H1 (cell line): ENCODE measurements around the gene PLS3. TPM values are rescaled to one million over a fixed set of nuclear protein-coding genes. Genes with fewer than 3 reads are reported as not detected.

Experiments
- BACH1 ChIP-seq: IDR thresholded peaks from 2 replicates; pipeline ENCODE4 v1.6.1; 2012; ENCODE audit warnings: low read length, improper control_type of control experiment
- CHD7 ChIP-seq: fragments of 300-600 bp; sonication (generic); IDR thresholded peaks from 2 replicates; pipeline ENCODE4 v1.7.1; 2012; ENCODE audit warnings: low read length, moderate library complexity, mild to moderate bottlenecking, inconsistent platforms; ENCODE audit not compliant: insufficient replicate concordance
- CREB1 ChIP-seq: IDR thresholded peaks from 2 replicates; pipeline ENCODE4 v1.6.1; 2012; ENCODE audit warnings: inconsistent platforms
- CTCF ChIP-seq, 3 experiments: IDR thresholded peaks; 1 replicate in 2 of 3; 2 replicates in 1 of 3; pipeline versions ENCODE4 v1.5.1 to v1.6.1; 2011; ENCODE audit warnings: low read length in 3 of 3, mild to moderate bottlenecking in 3 of 3, inconsistent platforms in 2 of 3, low read depth in 1 of 3, moderate library complexity in 1 of 3; ENCODE audit not compliant: insufficient read depth in 1 of 3; ENCODE audit errors: control extremely low read depth in 1 of 3
- HDAC2 ChIP-seq, 2 experiments: fragments of 300-600 bp in 1 of 2; sonication (generic) in 1 of 2; IDR thresholded peaks; 2 replicates each; pipeline ENCODE4 v1.6.1; 2011 to 2012; ENCODE audit warnings: low read depth in 2 of 2, low read length in 2 of 2, mild to moderate bottlenecking in 2 of 2, moderate library complexity in 2 of 2, borderline replicate concordance in 1 of 2, inconsistent platforms in 1 of 2
- POU5F1 ChIP-seq: IDR thresholded peaks from 2 replicates; pipeline ENCODE4 v1.6.1; 2011; ENCODE audit warnings: low read depth, mild to moderate bottlenecking, low read length, moderate library complexity
- RAD21 ChIP-seq, 2 experiments: IDR thresholded peaks in 1 of 2; conservative IDR thresholded peaks in 1 of 2; 2 replicates each; pipeline ENCODE4 v1.6.1; 2011; ENCODE audit warnings: low read depth in 2 of 2, low read length in 2 of 2, improper control_type of control experiment in 1 of 2, inconsistent platforms in 1 of 2, mild to moderate bottlenecking in 1 of 2, moderate library complexity in 1 of 2
- SP1 ChIP-seq: IDR thresholded peaks from 2 replicates; pipeline ENCODE4 v1.6.1; 2011; ENCODE audit warnings: low read depth, low read length
- SUZ12 ChIP-seq: fragments of 200-600 bp; sonication (generic); IDR thresholded peaks from 2 replicates; pipeline ENCODE4 v1.6.1; 2012; ENCODE audit warnings: mild to moderate bottlenecking, inconsistent platforms, low read length, moderate library complexity, mixed read lengths
- polyA plus RNA-seq, 7 experiments: library from polyadenylated mRNA; depleted of rRNA in 3 of 7; stranded (reverse) in 5 of 7; unstranded in 2 of 7; fragments of >200 nt in 5 of 7; fragments of 200-250 nt in 2 of 7; gene quantifications; 1 replicate in 5 of 7; 2 replicates in 1 of 7; 4 replicates in 1 of 7; pipeline versions ENCODE4 v1.2.1 to v1.2.3, GENCODE V29; 2011 to 2013; ENCODE audit warnings: missing spikeins in 2 of 7, mixed read lengths in 2 of 7
- total RNA-seq: library from RNA; stranded (reverse); fragmentation: NEBNext Ultra II Directional; extraction: Animal tissue kit (Norgen Biotek cat#: 25700); gene quantifications from 2 replicates; pipeline ENCODE4 v1.2.1, GENCODE V29; 2021

PLS3 gene
- total and polyA plus RNA-seq, 2 of the 8 experiments (the other 6 are each of a cell fraction or from before 2014, with no cell fraction given), result 107 to 185 TPM

- no peak for TF ChIP-seq CHD7
- TF ChIP-seq BACH1, result no peak
- TF ChIP-seq CTCF (IDR thresholded peaks at IDR 0.05; ENCODE audit: control extremely low read depth in 1 of 3, insufficient read depth in 1 of 3, low read depth in 1 of 3, low read length in 3 of 3), result no peak
- no peak for TF ChIP-seq HDAC2 (IDR thresholded peaks at IDR 0.05; ENCODE audit: borderline replicate concordance in 1 of 2, low read depth in 2 of 2, low read length in 2 of 2)
- no peak for TF ChIP-seq RAD21 (IDR thresholded peaks at IDR 0.05 in 1 of 2, conservative IDR thresholded peaks at IDR 0.05 in 1 of 2; ENCODE audit: low read depth in 2 of 2, low read length in 2 of 2)
- TF ChIP-seq POU5F1, result no peak
- no peak for TF ChIP-seq CREB1
- no peak for TF ChIP-seq SP1
- no peak for TF ChIP-seq SUZ12
Measured at GRCh38 chrX:115591420-115591819, 30.4 kb downstream of the PLS3 start (continued).
